GM12872 (cell line): ENCODE measurements around the gene ZNF585A.
A peak's percentile ranks its signal among the peaks of the same experiment; 100 is the strongest.

ENCODE experiments used
- CTCF ChIP-seq: IDR thresholded peaks from 3 replicates; pipeline ENCODE4 v1.5.1; 2011; ENCODE audit warnings: low read depth, mild to moderate bottlenecking, low read length, moderate library complexity; ENCODE audit not compliant: insufficient read depth

ZNF585A gene

GRCh38 chr19:37165635-37166034, 6.9 kb downstream of the ZNF585A start:
- no peak for TF ChIP-seq CTCF

- no peak for TF ChIP-seq CTCF
These were observed 12.3 kb downstream of the ZNF585A start for GRCh38 chr19:37160153-37160552.

- TF ChIP-seq CTCF: no peak
These were observed 24.3 kb downstream of the ZNF585A start for GRCh38 chr19:37148214-37148613.

GRCh38 chr19:37136111-37136510, 36.4 kb downstream of the ZNF585A start:
- TF ChIP-seq CTCF: no peak

GRCh38 chr19:37128821-37129177, 43.7 kb downstream of the ZNF585A start:
- TF ChIP-seq CTCF: no peak

GRCh38 chr19:37127999-37128820, 44.3 kb downstream of the ZNF585A start:
- no peak for TF ChIP-seq CTCF

- TF ChIP-seq CTCF: peak; percentile 19; the same call in 1 of the 3 replicates
These were observed 58.5 kb downstream of the ZNF585A start for GRCh38 chr19:37114001-37114400.
